Stimulated activated CD8-positive, alpha-beta memory T cell treated with anti-CD3 and anti-CD28 coated beads, Interleukin-15, amount 100 ng/mL, for 1 hour (primary cell): ENCODE measurements around the gene CDAN1.
"Not testable (repeated sequence)": the region's sequence is repeated elsewhere in the genome, so short reads cannot be mapped to it uniquely, and the experiment has no call there.

Experiments used
- DNase-seq: peaks from one replicate; pipeline ENCODE4 v3.0.0-alpha.2; 2020; ENCODE audit warnings: low read depth

CDAN1 gene

DNA sequence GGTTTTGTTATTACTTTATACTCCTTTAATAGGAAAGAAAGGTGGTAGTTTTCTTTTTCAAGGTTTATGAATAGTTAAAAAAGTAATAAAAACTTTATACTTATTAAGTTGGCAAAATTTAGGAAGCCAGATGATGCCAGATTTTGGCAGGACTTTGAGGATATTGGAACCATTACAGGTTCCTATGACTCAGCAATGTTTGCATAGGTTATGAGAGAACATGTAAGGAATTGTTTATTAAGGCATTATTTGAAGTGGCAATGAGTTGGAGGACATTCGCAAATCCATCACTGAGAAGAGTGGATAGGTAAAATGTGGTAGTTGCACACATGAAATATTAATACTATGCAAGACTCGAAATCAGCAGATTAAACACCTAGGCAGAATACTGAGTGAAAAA is 29.9 kb downstream of the CDAN1 start:
- DNase-seq: no peak

DNA sequence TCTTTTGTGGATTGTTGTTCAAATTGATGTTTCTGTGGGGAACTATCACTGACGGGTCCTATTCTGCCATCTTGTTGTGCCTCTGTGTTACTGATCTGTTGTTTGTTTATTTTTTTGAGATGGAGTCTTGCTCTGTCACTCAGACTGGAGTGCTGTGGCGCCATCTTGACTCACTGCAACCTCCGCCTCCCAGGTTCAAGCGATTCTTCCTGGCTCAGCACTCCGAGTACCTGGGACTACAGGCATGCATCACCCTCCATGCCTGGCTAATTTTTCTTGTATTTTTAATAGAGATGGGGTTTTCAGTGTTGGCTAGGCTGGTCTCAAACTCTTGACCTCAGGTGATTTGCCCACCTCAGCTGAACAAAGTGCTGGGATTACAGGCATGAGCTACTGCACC is 31.6 kb downstream of the CDAN1 start:
- no peak for DNase-seq

DNA sequence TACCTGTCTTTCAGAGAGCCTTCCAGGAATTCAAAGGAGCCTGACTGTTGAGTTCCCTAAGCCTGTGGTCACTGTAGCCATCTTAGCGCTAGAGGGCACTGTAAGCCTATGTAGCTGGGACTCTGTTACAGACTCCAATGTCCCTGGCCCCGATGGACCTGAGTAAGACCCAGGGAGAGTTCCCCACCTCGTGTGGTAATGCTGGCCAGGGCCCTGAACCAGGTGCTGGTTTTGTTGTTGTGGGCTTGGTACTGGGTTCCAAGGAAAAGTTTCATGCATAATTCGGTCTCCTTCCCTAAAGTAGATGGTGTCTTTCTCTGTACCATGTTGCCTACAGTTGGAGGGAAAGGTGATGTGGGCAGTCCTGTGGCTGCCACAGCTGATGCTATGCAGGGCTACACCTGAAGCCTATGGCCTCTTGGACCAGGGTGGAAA is 32.4 kb downstream of the CDAN1 start:
- DNase-seq: peak; percentile 23

DNA sequence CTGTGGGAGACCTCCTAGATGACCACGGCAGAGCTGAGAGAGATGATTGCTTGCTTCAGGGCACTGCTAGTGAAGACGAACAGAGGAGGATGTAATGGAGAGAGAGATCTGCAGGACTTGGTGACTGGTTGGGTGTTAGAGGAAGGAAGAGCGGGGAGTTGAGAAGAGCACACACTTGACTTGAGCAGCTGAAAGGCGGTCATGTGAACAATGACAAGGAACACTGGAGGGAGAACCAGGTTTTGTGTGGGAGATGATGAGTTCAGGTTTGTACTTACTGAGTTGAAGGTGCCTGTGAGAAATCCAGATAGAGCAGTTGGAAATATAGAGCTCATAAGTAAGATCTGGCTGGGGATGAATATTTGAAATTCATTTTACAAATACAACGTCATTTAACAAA is 40.3 kb downstream of the CDAN1 start:
- no peak for DNase-seq

DNA sequence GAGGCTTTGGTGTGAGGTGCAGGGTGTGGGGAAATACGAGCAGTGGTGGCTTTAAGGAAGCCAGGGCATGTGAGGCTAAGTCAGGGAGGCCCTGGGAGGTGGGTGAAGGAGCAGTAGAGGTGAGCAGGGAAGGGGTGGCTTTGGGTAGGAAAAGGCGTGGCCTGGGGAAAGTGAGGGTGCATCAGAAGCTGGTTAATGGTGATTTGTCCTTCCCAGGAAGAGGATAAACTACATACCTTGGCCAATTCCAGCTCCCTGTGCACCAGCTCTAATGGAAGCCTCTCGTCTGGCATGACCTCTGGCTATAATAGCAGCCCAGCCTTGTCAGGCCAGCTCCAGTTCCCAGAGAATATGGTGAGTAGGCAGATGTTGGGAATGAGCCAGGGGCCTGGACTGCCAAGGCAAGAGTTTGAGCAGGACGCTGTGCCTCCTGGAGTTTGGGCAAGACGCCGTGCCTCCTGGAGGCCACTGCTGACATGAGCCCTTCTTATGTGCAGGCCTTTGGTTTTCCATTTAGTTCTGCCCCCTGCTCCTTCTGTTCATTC is 41.3 kb downstream of the CDAN1 start:
- DNase-seq: no peak

DNA sequence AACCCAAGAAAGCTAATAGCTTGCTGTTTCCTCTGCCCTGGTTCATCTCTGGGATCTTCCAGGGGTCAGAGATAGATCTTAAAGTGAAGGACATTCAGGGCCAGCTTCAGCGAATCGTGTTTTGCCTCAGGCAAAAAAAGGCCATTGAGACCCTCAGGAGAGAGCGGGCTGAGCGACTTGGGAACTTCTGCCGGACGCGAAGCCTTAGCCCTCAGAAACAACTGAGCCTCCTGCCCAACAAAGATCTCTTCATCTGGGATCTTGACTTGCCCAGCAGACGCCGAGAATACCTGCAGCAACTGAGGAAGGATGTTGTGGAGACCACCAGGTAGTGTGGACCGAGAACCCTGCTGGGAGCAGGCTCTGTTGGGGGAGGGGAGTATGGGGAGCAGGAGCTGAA is 42.5 kb downstream of the CDAN1 start:
- DNase-seq: no peak

DNA sequence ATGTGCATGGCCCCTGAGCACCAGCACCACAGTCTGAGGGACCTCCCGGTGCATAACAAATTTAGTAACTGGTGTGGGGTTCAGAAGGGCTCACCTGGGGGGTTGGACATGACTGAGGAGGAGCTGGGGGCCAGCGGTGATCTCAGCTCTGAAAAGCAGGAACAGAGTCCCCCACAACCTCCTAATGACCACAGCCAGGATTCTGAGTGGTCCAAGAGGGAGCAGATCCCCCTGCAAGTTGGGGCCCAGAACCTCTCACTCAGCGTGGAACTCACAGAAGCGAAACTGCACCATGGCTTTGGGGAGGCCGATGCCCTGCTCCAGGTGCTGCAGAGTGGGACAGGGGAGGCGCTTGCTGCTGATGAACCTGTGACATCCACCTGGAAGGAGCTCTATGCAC is 43.0 kb downstream of the CDAN1 start:
- DNase-seq: no peak

DNA sequence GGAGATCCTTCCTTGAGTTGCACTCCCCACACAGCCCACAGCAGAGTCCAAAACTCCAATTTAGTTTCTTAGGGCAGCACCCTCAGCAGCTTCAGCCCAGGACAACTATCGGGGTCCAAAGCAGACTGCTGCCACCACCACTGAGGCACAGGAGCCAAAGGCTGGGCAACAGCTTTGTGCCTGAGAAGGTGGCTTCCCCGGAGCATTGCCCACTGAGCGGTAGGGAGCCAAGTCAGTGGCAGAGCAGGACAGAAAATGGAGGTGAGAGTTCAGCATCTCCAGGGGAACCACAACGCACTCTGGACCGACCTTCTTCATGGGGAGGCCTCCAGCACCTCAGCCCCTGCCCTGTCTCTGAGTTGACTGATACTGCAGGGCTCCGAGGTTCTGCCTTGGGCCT is 43.4 kb downstream of the CDAN1 start:
- DNase-seq: no peak

DNA sequence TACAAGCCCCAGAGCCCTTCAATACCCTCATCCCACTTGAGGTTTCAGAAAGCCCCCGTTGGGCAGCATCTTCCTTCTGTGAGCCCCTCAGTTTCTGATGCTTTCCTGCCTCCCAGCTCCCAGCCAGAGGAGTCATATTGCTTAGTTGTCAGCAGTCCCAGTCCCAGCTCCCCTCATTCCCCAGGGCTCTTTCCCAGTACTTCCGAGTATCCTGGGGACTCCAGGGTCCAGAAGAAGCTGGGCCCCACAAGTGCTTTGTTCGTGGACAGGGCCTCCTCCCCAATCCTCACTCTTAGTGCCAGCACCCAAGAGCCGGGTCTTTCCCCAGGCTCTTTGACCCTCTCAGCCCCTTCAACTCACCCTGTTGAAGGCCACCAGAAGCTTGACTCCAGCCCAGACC is 43.9 kb downstream of the CDAN1 start:
- no peak for DNase-seq

DNA sequence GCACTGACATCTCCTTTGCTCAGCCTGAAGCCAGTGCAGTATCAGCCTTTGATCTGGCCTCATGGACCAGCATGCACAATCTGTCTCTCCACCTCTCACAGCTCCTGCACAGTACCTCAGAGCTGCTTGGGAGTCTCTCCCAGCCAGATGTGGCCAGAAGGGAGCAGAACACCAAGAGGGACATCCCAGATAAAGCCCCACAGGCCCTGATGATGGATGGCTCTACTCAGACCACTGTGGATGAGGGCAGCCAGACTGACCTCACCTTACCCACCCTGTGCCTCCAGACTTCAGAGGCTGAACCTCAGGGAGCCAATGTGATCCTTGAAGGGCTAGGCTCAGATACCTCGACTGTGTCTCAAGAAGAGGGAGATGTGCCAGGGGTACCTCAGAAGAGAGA is 44.4 kb downstream of the CDAN1 start:
- no peak for DNase-seq

DNA sequence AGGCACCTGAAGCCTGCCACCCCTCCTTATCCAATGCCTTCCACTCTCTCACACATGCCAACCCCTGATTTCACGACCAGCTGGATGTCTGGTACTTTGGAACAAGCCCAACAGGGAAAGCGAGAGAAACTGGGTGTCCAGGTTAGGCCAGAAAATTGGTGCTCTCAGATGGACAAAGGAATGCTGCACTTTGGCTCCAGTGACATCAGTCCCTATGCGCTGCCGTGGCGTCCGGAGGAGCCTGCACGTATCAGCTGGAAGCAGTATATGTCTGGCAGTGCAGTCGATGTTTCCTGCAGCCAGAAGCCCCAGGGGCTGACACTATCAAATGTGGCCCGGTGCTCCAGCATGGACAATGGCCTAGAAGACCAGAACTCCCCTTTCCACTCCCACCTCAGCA is 45.2 kb downstream of the CDAN1 start:
- no peak for DNase-seq

DNA sequence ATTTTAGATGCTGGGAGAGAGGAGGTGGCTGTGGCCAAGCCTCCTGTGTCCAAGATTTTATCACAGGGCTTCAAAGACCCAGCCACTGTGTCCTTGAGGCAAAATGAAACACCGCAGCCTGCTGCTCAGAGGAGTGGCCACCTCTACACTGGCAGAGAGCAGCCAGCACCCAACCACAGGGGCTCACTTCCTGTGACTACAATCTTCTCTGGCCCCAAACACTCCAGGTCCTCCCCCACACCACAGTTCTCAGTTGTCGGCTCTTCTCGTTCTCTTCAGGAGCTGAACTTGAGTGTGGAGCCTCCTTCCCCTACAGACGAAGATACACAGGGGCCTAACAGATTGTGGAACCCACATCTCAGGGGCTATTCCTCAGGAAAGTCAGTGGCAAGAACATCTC is 45.6 kb downstream of the CDAN1 start:
- no peak for DNase-seq

DNA sequence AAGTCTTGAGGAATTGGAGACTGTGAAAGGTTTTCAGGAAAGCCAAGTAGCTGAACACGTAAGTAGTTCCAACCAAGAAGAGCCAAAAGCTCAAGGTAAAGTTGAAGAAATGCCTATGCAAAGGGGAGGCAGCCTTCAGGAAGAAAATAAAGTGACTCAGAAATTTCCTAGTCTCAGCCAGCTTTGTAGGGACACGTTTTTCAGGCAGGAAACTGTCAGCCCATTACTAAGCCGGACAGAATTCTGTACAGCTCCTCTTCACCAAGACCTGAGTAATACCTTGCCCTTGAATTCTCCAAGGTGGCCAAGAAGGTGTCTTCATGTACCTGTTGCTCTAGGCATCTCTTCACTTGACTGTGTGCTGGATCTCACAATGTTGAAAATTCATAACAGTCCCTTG is 48.6 kb downstream of the CDAN1 start:
- DNase-seq: no peak

DNA sequence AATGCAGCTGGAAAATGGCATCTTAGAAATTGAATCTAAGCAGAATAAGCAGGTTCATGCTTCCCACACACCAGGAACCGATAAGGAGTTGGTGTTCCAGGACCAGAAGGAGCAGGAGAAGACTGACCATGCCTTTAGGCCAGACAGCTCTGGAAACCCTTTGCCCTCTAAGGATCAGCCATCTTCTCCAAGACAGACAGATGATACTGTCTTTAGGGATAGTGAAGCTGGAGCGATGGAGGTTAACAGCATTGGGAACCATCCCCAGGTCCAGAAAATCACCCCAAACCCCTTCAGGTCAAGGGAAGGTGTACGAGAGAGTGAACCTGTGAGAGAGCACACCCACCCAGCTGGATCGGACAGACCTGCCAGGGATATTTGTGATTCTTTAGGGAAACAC is 49.2 kb downstream of the CDAN1 start:
- no peak for DNase-seq

DNA sequence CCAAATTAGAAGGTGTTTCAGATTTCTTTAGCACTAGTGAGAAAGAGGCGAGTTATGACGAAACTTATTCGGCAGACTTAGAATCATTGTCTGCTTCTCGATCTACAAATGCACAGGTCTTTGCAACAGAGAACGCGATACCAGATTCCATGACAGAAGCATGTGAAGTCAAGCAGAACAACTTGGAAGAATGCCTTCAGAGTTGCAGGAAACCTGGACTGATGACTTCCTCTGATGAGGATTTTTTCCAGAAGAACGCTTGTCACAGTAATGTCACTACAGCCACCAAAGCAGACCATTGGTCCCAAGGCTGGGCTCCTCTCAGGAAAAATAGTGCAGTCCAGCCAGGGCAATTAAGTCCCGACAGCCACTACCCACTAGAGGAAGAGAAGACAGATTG is 50.6 kb downstream of the CDAN1 start:
- no peak for DNase-seq

DNA sequence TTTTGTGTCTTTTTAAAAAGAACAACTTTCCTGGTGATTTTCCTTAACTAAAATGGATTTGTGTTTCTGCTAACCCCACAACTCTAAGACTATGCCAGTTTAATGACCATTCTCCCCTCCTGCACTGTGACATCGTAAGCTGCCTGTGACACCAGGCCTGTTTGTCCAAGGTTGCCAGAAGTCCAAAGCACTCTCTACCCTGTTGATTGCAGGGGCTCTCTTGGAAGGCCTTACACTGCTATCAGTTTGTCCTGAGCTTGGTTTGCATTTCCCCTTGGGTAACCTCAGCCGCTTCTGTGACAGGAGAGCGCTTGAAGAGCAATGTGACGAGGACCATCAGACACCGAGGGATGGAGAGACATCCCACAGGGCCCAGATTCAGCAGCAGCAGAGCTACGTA is 55.8 kb downstream of the CDAN1 start:
- DNase-seq: no peak

DNA sequence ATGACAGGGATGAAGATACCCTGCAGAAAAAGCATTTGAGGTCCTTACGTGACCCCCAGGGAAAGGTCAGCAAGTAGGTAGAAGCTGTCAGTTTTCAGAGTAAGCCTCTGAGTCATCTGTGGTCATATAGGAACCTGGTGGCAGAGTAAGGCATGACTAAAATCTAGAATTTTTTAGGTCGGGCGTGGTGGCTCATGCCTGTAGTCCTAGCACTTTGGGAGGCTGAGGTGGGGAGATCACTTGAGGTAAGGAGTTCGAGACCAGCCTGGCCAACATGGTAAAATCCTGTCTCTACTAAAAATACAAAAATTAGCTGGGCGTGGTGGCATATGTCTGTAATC is 56.8 kb downstream of the CDAN1 start:
- not testable (repeated sequence) for DNase-seq

DNA sequence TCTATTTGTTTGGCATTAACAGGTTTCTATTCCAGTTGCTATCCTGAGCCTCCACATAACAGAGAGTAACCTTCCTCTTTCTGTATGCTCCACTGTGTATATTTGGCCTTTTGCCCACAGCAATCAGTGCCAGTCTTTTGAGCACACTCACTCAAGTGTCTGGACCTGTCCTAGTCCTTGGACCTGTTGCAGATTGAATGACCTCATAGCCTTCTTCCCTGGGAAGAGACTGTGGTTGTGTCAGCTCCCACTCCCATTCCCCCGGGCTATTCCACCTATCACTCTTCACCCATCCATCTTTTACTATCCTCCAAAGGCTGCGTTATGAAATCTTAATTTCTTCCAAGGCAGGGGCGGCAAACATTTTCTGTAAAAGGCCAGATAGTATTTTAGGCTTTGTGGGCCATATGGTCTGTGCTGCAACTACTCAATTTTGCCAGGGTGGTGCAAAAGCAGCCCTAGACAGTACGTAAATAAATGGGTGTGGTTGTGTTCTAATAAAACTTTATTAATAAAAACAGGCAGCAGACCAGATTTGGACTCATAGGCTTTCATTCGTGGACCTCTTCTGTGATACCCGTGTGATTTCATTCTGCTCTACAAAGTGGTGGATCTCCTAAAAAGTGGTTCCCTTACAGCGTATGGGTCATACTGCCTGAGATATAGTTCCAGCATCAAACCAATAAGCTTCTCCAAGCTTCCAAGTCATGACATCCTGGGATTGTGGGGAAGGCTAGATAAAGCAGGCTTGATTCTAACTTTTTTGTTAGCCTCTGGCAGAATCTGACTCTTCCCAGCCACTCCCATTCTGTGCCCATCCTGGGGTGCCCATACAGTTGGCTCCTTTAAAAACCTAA is 57.4 kb downstream of the CDAN1 start:
- DNase-seq: no peak

DNA sequence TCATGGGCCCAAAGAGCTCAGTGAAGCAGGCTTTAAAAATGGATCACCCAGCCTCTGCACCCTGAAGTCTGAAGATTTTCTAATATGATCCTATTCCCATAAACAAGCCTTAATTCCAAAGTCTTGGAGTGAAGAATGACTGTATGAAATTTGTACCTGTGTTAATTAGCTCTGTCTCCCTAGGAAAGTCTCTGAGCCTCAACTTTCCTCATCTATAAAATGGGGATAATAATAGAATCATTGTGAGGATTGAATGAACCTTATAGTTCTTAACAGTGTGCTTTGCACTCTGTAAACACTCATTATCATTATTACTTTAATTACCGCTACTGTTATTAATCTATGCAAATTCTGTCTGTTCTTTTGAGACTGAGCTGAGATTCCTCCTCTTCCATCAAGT is 61.9 kb downstream of the CDAN1 start:
- DNase-seq: no peak

DNA sequence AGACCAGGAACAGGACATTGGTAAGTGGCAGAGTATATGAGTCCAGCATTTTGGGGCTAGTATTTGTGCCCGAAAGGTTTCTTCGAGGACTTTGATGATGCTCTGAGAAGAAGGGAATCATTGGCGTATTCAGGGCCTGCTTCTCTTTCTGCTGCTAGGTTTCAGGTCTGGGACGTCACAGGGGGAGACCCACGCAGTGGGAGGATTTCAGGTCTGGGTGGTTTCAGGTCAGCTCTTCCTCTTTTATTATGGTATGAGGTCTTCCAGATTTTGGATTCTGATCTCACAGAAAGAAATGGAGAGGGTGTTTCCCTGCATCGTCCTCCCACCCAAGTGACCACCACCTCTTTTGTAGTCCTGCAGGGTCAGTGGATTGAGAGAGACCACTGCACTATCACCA is 62.5 kb downstream of the CDAN1 start:
- DNase-seq: no peak
